GM12892 (cell line): ENCODE measurements around the gene NISCH. TPM values are rescaled to one million over a fixed set of nuclear protein-coding genes. Genes with fewer than 3 reads are reported as not detected.

Experiments
- DNase-seq: peaks from one replicate; pipeline ENCODE4 v3.0.0; 2011; ENCODE audit not compliant: insufficient read length
- FAIRE-seq: peaks from 2 replicates; lab custom pipeline; 2011; peaks lifted over from hg19 to GRCh38; lab: Jason Lieb, UNC
- POLR2A ChIP-seq: IDR thresholded peaks from 2 replicates; pipeline ENCODE4 v1.6.1; 2011; ENCODE audit warnings: low read depth, low read length, control low read depth
- POLR2AphosphoS5 ChIP-seq: IDR thresholded peaks from 2 replicates; pipeline ENCODE4 v1.6.1; 2011; ENCODE audit warnings: low read depth, low read length, control low read depth
- TAF1 ChIP-seq: IDR thresholded peaks from 2 replicates; pipeline ENCODE4 v1.6.1; 2011; ENCODE audit warnings: low read depth, mild to moderate bottlenecking, control low read depth, low read length, borderline replicate concordance
- polyA plus RNA-seq: library from polyadenylated mRNA; unstranded; fragments of >200 nt; gene quantifications from one replicate; pipeline ENCODE4 v1.2.1, GENCODE V29; 2012; ENCODE audit warnings: missing spikeins, inconsistent platforms; ENCODE audit not compliant: missing spikeins

NISCH gene
- 19.2 TPM for polyA plus RNA-seq

- FAIRE-seq (peak; percentile 98), DNase-seq (peak; percentile 95)
- TF ChIP-seq TAF1 = peak; percentile 62
- peak; percentile 85 for TF ChIP-seq POLR2A
- TF ChIP-seq POLR2AphosphoS5 = peak; percentile 72; the same call in 1 of the 2 replicates
Observed at GRCh38 chr3:52455283-52456168, at the start of gene NISCH. TSS of gene NISCH (plus strand) at chr3:52455604. CDS start at chr3:52455642, 38 bp downstream.

GRCh38 chr3:52406231-52406661 lies 49.2 kb upstream of the NISCH start:
- no peak for FAIRE-seq
- TF ChIP-seq TAF1 = no peak
- TF ChIP-seq POLR2AphosphoS5 = no peak
- TF ChIP-seq POLR2A = no peak
- no peak for DNase-seq

DNA sequence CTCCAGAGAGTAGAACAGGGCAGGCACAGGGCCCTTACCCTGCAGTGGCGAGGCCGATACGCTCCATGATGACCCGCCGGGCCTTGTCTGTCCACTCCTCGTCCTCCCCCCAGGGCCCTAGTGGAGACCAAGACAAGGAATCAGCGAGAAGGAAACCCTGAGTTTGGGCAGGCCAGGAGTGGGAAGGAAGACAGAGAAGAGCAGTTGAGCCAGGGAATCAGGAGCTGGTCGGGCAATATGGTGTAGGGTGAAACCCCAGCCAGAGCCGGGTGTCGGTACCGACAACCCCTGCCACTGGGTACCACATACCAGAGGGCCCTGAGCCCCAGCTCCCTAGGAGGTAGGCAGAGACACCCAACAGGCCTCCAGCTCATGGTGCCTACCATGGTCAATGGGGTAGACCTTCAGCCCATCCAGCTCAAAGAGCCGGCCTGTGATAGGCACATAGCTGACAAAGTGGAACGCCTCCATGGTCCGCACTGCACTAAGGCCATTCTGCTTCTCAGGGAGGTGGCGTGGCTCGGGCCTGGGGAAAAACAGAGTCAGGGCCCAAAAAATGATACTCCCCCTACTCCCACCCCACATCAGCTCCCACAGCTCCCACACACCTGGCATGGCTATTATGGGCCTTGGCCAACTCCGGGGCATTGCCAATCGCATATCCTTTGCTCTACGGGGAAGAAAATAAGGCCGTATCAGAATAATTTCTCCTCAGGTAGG lies 48.5 kb upstream of the NISCH start:
- DNase-seq = no peak
- TF ChIP-seq POLR2A (no peak), POLR2AphosphoS5 (no peak), TAF1 (no peak)
- no peak for FAIRE-seq

DNA sequence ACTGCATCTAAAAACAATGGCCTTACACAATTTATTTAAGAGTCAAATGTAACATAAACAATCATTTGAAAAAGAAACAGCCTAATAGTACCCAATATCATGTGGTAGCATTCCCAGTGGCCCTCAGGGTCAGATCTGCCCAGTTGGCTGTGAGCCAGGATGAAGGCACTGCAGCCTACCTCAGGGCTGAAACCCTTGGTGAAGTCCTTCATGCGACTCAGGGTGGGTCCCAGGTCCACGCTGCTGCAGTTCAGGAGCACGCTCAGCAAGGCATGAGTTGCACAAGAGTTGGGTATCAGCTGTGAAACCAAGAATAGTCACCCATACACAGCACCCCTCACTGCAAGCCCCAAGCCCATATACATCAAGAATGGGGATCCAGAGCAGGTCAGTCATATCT lies 47.6 kb upstream of the NISCH start:
- FAIRE-seq (no peak), DNase-seq (no peak)
- TF ChIP-seq POLR2AphosphoS5 (no peak), TAF1 (no peak), POLR2A (no peak)

DNA sequence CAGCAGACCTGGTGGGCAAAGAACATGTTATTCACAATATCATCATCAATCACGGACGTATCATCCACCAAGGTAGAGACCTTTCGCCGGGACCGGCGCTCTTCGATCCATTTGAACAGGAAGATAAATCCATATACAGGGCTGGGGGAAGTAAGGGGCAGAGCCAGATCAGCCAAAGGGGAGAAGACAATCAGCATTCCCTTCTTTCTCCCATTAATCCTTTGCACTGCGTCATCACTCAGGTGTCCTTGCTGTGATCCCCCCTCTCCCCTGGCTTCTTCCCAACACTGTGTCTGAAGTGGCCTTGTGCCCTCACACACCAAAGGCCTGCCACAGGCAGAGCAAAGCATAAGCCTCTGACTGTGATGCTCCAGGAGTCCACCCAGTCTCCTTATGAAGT lies 46.9 kb upstream of the NISCH start:
- no peak for DNase-seq
- TF ChIP-seq TAF1 (no peak), POLR2A (no peak), POLR2AphosphoS5 (no peak)
- no peak for FAIRE-seq

- FAIRE-seq (no peak), DNase-seq (no peak)
- no peak for TF ChIP-seq TAF1
- no peak for TF ChIP-seq POLR2A
- no peak for TF ChIP-seq POLR2AphosphoS5
Observed at GRCh38 chr3:52415800-52416199, 39.6 kb upstream of the NISCH start.

DNA sequence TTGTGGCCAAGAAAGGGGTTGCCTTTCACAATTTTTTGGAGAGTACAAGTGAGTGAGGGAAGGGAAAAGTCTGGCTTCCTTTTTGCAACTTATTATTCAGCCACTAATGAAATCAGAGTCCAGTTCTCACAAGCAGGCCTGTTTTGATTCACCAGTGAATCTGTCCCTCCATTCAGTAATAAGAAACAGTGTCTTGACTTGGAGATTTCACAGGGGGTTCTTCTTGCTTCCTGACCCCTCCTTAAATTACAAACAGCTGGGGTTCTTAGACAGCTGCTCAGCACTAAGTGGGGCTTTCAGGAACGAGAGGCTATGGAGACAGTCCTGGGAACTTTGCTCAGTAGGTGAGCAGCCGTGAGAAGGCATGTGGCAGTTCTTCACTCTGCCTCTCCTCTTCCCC lies 35.0 kb upstream of the NISCH start:
- DNase-seq = no peak
- FAIRE-seq = no peak
- TF ChIP-seq POLR2AphosphoS5 = no peak
- no peak for TF ChIP-seq TAF1
- no peak for TF ChIP-seq POLR2A

- DNase-seq (no peak), FAIRE-seq (no peak)
- TF ChIP-seq POLR2AphosphoS5 = no peak
- TF ChIP-seq TAF1 = no peak
- TF ChIP-seq POLR2A = no peak
Observed at GRCh38 chr3:52422669-52423068, 32.7 kb upstream of the NISCH start.

- DNase-seq = no peak
- no peak for FAIRE-seq
- TF ChIP-seq TAF1 = no peak
- TF ChIP-seq POLR2AphosphoS5 = no peak
- TF ChIP-seq POLR2A = no peak
Observed at GRCh38 chr3:52423173-52423572, 32.2 kb upstream of the NISCH start.

- no peak for DNase-seq
- FAIRE-seq = peak; percentile 73
- TF ChIP-seq TAF1 (no peak), POLR2AphosphoS5 (no peak), POLR2A (no peak)
Observed at GRCh38 chr3:52428151-52429005, 27.0 kb upstream of the NISCH start.

DNA sequence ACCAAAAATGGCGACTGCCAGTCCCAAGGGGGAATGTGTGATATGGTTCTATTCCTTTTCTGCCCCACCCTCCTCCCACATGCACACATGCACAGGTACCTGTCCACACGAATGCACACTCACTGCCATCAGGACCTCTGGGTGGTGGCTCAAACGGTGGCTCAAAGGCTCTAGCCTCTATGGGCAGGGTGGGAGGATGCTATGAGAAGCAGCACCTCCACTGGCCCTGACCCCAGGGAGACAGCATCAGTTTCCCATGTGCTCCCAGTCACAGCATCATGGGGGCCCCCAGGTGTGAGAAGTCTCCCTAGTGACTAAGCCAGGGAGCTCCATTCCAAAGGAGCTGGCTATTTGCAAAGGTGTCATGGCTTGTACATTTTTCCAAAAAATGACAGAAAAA lies 26.4 kb upstream of the NISCH start:
- no peak for DNase-seq
- FAIRE-seq = no peak
- TF ChIP-seq POLR2AphosphoS5 (no peak), POLR2A (no peak), TAF1 (no peak)

DNA sequence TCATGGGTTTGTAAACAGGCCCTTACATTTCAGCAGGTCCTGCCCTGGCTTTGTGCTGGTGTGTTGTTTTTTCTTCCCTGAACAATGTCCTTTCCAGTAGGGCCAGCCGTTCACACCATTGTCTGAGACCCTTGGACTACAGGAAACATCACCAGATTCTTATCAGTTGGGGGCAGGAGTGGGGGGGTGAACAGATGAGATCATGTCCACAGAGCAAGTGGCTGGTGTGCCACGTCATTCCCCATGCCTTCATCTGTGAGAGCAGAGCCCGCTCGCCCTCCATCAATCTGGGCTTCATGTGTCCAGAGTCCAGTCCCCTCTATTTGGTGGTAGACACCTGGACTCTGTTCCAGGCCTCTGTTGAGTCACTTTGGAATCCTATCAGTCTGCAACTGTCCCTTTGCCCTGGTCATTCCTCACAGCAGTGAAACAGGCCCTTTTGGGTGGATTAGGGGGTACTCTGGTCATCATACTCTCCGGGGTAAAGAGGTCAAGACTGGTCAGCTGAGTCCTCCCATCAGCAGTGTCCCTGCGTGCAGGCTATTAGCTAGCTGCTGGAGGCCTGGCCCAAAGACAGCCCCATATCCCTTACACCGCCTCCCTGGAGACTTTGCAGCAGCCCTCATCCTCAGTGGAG lies 25.5 kb upstream of the NISCH start:
- FAIRE-seq (no peak), DNase-seq (no peak)
- no peak for TF ChIP-seq POLR2AphosphoS5
- TF ChIP-seq TAF1 = no peak
- no peak for TF ChIP-seq POLR2A

GRCh38 chr3:52430416-52430810 lies 25.0 kb upstream of the NISCH start:
- no peak for TF ChIP-seq POLR2AphosphoS5
- TF ChIP-seq TAF1 = no peak
- no peak for TF ChIP-seq POLR2A
- DNase-seq (no peak), FAIRE-seq (no peak)
